Endothelial cell of umbilical vein (primary cell): ENCODE results near the gene MBNL2. TPM values are rescaled to one million over a fixed set of nuclear protein-coding genes. Genes with fewer than 3 reads are reported as not detected.

ENCODE experiments used
- BruUV-seq: library from RNA; stranded (reverse); fragments of 400-500 nt; replicated peaks from 2 replicates; lab custom pipeline; 2021; lab: Mats Ljungman, UMichigan
- CTCF ChIA-PET: fragments of 300-600, 350-600 bp; sonication (Branson Sonifier 250); formaldehyde crosslinking; loops from one replicate; lab custom pipeline; 2021; ENCODE audit warnings: antibody characterized with exemption, inconsistent platforms; lab: Charles Lee
- POLR2A ChIA-PET: fragments of 300-600, 350-600 bp; sonication (Branson Sonifier 250); formaldehyde crosslinking; loops from one replicate; lab custom pipeline; 2021; ENCODE audit warnings: antibody characterized with exemption, inconsistent platforms; lab: Charles Lee
- DNase-seq: peaks from one replicate; pipeline ENCODE4 v3.0.0-alpha.2; 2011; ENCODE audit warnings: low read depth, low spot score
- FAIRE-seq: peaks from 2 replicates; lab custom pipeline; 2011; peaks lifted over from hg19 to GRCh38; lab: Jason Lieb, UNC
- H2AFZ ChIP-seq: 2 replicates; pipeline ENCODE4 v1.6.0; 2012; ENCODE audit warnings: low read depth, low read length, control low read depth, inconsistent platforms
- H3K27ac ChIP-seq: 2 replicates; pipeline ENCODE4 v1.5.1; 2011; ENCODE audit warnings: low read depth, mild to moderate bottlenecking, control low read depth, low read length, moderate library complexity; ENCODE audit not compliant: insufficient read depth
- H3K27me3 ChIP-seq, 2 experiments: 2 replicates each; pipeline versions ENCODE4 v1.6.0 to v1.6.1; 2011; ENCODE audit warnings: low read length in 2 of 2, mixed read lengths in 1 of 2; ENCODE audit not compliant: control insufficient read depth in 2 of 2, insufficient read depth in 2 of 2
- H3K36me3 ChIP-seq, 2 experiments: 2 replicates in 1 of 2; 3 replicates in 1 of 2; pipeline ENCODE4 v1.5.1; 2011; ENCODE audit warnings: low read length in 2 of 2, mild to moderate bottlenecking in 1 of 2, moderate library complexity in 1 of 2; ENCODE audit not compliant: control insufficient read depth in 2 of 2, insufficient read depth in 2 of 2; ENCODE audit errors: extremely low read depth in 1 of 2
- H3K4me1 ChIP-seq: 3 replicates; pipeline ENCODE4 v1.5.1; 2011; ENCODE audit warnings: mild to moderate bottlenecking, low read length; ENCODE audit not compliant: control insufficient read depth, insufficient read depth; ENCODE audit errors: extremely low read depth
- H3K4me2 ChIP-seq: 2 replicates; pipeline ENCODE4 v1.6.1; 2011; ENCODE audit warnings: low read length, control low read depth, mixed read lengths; ENCODE audit not compliant: insufficient read depth
- H3K4me3 ChIP-seq, 3 experiments: fragments of 200-600 bp in 1 of 3; sonication (generic), shearing (Covaris generic) in 1 of 3; replicated peaks in 1 of 3; 2 replicates each; pipeline ENCODE4 v1.5.1; 2011 to 2016; ENCODE audit warnings: control low read depth in 3 of 3, low read length in 3 of 3, mild to moderate bottlenecking in 2 of 3, inconsistent platforms in 1 of 3, low read depth in 1 of 3, moderate library complexity in 1 of 3; ENCODE audit not compliant: insufficient read depth in 1 of 3
- H3K79me2 ChIP-seq: 2 replicates; pipeline ENCODE4 v1.6.0; 2012; ENCODE audit warnings: low read length, inconsistent platforms; ENCODE audit not compliant: control insufficient read depth, insufficient read depth
- H3K9ac ChIP-seq: replicated peaks from 2 replicates; pipeline ENCODE3; 2011; ENCODE audit warnings: low read length, control low read depth; ENCODE audit not compliant: insufficient read depth; ENCODE audit errors: extremely low read depth
- H3K9me1 ChIP-seq: replicated peaks from 3 replicates; pipeline ENCODE4 v1.6.0; 2011; ENCODE audit warnings: mild to moderate bottlenecking, low read length; ENCODE audit not compliant: control insufficient read depth, insufficient read depth; ENCODE audit errors: extremely low read depth
- H3K9me3 ChIP-seq: replicated peaks from 2 replicates; pipeline ENCODE4 v1.5.1; 2012; ENCODE audit warnings: low read length, inconsistent platforms; ENCODE audit not compliant: control insufficient read depth, insufficient read depth
- H4K20me1 ChIP-seq: replicated peaks from 2 replicates; pipeline ENCODE3; 2011; ENCODE audit warnings: mild to moderate bottlenecking, low read length; ENCODE audit not compliant: control insufficient read depth, insufficient read depth; ENCODE audit errors: extremely low read depth
- CTCF ChIP-seq, 2 donors: IDR thresholded peaks; 1 replicate in 1 of 2; 2 replicates in 1 of 2; pipeline ENCODE4 v1.5.1; 2011; ENCODE audit warnings: low read length in 2 of 2, mild to moderate bottlenecking in 2 of 2, moderate library complexity in 2 of 2, control low read depth in 1 of 2, inconsistent platforms in 1 of 2, low read depth in 1 of 2; ENCODE audit not compliant: insufficient read depth in 1 of 2; ENCODE audit errors: extremely low read depth in 1 of 2
- EZH2 ChIP-seq: IDR thresholded peaks from 2 replicates; pipeline ENCODE4 v1.6.1; 2012; ENCODE audit warnings: borderline replicate concordance, low read depth, mild to moderate bottlenecking, moderate library complexity, low read length, inconsistent platforms; ENCODE audit not compliant: severe bottlenecking
- FOS ChIP-seq: IDR thresholded peaks from 2 replicates; pipeline ENCODE4 v1.6.1; 2011; ENCODE audit warnings: mild to moderate bottlenecking, low read length, moderate library complexity, borderline replicate concordance; ENCODE audit not compliant: insufficient read depth
- GATA2 ChIP-seq: IDR thresholded peaks from 2 replicates; pipeline ENCODE4 v1.7.0; 2011; ENCODE audit warnings: low read depth, mild to moderate bottlenecking, moderate library complexity, mixed read lengths, low read length; ENCODE audit not compliant: insufficient read length, insufficient read depth
- JUN ChIP-seq: IDR thresholded peaks from 2 replicates; pipeline ENCODE4 v1.6.1; 2011; ENCODE audit warnings: borderline replicate concordance, low read depth; ENCODE audit not compliant: insufficient read length, insufficient read depth
- MYC ChIP-seq: IDR thresholded peaks from one replicate; pipeline ENCODE4 v1.6.1; 2011; ENCODE audit warnings: mild to moderate bottlenecking, low read depth, low read length
- POLR2A ChIP-seq: IDR thresholded peaks from 2 replicates; pipeline ENCODE4 v1.6.1; 2012; ENCODE audit warnings: low read depth, mild to moderate bottlenecking, control low read depth, low read length
- POLR2AphosphoS5 ChIP-seq: IDR thresholded peaks from 2 replicates; pipeline ENCODE4 v1.6.1; 2012; ENCODE audit warnings: low read depth, mild to moderate bottlenecking, control low read depth, low read length, moderate library complexity; ENCODE audit not compliant: insufficient read depth
- dilution Hi-C: fragments of 300-500 bp; cut with MboI; formaldehyde crosslinking; loops from one replicate; pipeline ENCODE4 v1.15.0; 2019; ENCODE audit warnings: low sequenced_read_pairs; ENCODE audit not compliant: extremely low pct_ligation_motif_present
- intact Hi-C: fragments of 100-400 bp; cut with micrococcal nuclease; formaldehyde crosslinking; loops from one replicate; pipeline ENCODE4 v1.10.0; 2022
- polyA plus RNA-seq, 4 experiments: library from polyadenylated mRNA; depleted of rRNA in 3 of 4; stranded (reverse) in 3 of 4; unstranded in 1 of 4; fragments of >200 nt; gene quantifications; 2 replicates each; pipeline versions ENCODE4 v1.2.1 to v1.2.3, GENCODE V29; 2011 to 2012; ENCODE audit warnings: missing spikeins in 1 of 4
- total RNA-seq: library from RNA; stranded (reverse); gene quantifications from 2 replicates; pipeline ENCODE4 v1.2.3, GENCODE V29; 2021
- TF ChIP-seq, protein P1 (sequence below): IDR thresholded peaks from 2 replicates; pipeline ENCODE4 v1.6.1; 2011; ENCODE audit not compliant: insufficient read depth, insufficient read length

Gene MBNL2
- total and polyA plus RNA-seq, 2 donors (not counting 3 experiments of a cell fraction or from before 2014, with no cell fraction given): 32.9 to 76.5 TPM

GRCh38 chr13:97385854-97386253 lies 163.7 kb downstream of the MBNL2 start:
- ChIA-PET CTCF (no interaction called here), POLR2A (no interaction called here)
- FAIRE-seq (no peak), DNase-seq (no peak)
- Histone ChIP-seq H4K20me1 (peaks cover 4% of the 10 kb centered on the region), H3K27me3 (no peaks in the 10 kb centered on the region), H3K4me3 (no peak overlapping the region), H3K9me1 (no peaks in the 10 kb centered on the region), H3K9me3 (no peaks in the 10 kb centered on the region), H3K4me2 (no peak overlapping the region), H3K79me2 (peaks cover 2% of the 10 kb centered on the region), H3K36me3 (peaks cover 14 to 16% of the 10 kb centered on the region in 2 experiments), H3K9ac (no peak overlapping the region), H2AFZ (no peak overlapping the region), H3K27ac (no peak overlapping the region), H3K4me1 (no peaks in the 10 kb centered on the region)
- dilution Hi-C loops: no loop called here
- intact Hi-C loops: no loop called here
- TF ChIP-seq EZH2 (no peak), MYC (no peak), POLR2A (no peak), CTCF (IDR thresholded peaks at IDR 0.05; ENCODE audit: extremely low read depth in 1 of 2, insufficient read depth in 1 of 2, low read depth in 1 of 2, low read length in 2 of 2) (no peak), POLR2AphosphoS5 (no peak), FOS (no peak), GATA2 (no peak), JUN (no peak)
- TF ChIP-seq, protein P1, sequence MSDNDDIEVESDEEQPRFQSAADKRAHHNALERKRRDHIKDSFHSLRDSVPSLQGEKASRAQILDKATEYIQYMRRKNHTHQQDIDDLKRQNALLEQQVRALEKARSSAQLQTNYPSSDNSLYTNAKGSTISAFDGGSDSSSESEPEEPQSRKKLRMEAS: no peak
- no TSS peak for BruUV-seq
